Measurements from ENCODE around the gene PPP2R5A. TPM values are rescaled to one million over a fixed set of nuclear protein-coding genes. Genes with fewer than 3 reads are reported as not detected.

PPP2R5A gene
- total and polyA plus RNA-seq, 2 of the 13 experiments (the other 11 are each of a cell fraction or from before 2014, with no cell fraction given) = 22.0 to 31.4 TPM

GRCh38 chr1:212261361-212261929 is 23.8 kb upstream of the PPP2R5A start:
- ATAC-seq (peak; percentile 66), FAIRE-seq (no peak), DNase-seq (ENCODE audit: low spot score) (no peak)
- peak overlapping the region; percentile 1 for H3K27ac ChIP-seq (ENCODE audit: extremely low read length, insufficient read depth, low read length)
- no peaks in the 10 kb centered on the region for H3K9me3 ChIP-seq (ENCODE audit: low read length)
- H3K4me2 ChIP-seq (ENCODE audit: low read depth, low read length) = peak overlapping the region; percentile 43
- H3K27me3 ChIP-seq (ENCODE audit: control insufficient read depth in 1 of 2, insufficient read depth in 2 of 2, low read length in 2 of 2) = no peaks in the 10 kb centered on the region
- H2AFZ ChIP-seq (ENCODE audit: low read length) = no peak overlapping the region
- ChIA-PET POLR2A (interaction anchor here (1.0 to 2.4 kb wide), 5 partner anchors 19 to 36 kb away, joined by 4 to 12 read pairs (median 8); no protein-coding TSS in a partner anchor), CTCF (ENCODE audit: low intra/inter-chr PET ratio, low total read pairs) (no interaction called here)
- in situ Hi-C loops (cut with HindIII; ENCODE audit: extremely low pct_ligation_motif_present, low pct_unique_long_range_greater_than_20kb) (no loop called here), intact Hi-C loops (cut with micrococcal nuclease; ENCODE audit: unreplicated experiment) (no loop called here)
- WGBS (ENCODE audit: low lambda C conversion rate) = 10% methylated on average over 2 of the region's 2 CpGs
- no TSS peak for BruUV-seq (replicated peaks)
- H3K9ac ChIP-seq (ENCODE audit: insufficient read depth, low read depth, low read length) = peak overlapping the region; percentile 27; the same call in 1 of the 2 replicates
- no peak overlapping the region for H3K4me3 ChIP-seq (replicated peaks in 1 of 3; ENCODE audit: insufficient read depth in 1 of 3, low read depth in 2 of 3, low read length in 3 of 3)
- no peaks in the 10 kb centered on the region for H3K36me3 ChIP-seq (replicated peaks in 1 of 2; ENCODE audit: control insufficient read depth in 1 of 2, insufficient read depth in 2 of 2, low read length in 2 of 2)
- no peaks in the 10 kb centered on the region for H4K20me1 ChIP-seq (ENCODE audit: insufficient read depth, low read length)
- H3K4me1 ChIP-seq (ENCODE audit: insufficient read depth, low read length) = peaks cover 57% of the 10 kb centered on the region
- H3K79me2 ChIP-seq (ENCODE audit: insufficient read depth, low read length) = no peaks in the 10 kb centered on the region
- TF ChIP-seq ZBTB49 (CRISPR knock-in tag; IDR thresholded peaks at IDR 0.05; ENCODE audit: borderline replicate concordance) = no peak
- no peak for TF ChIP-seq ZC3H13 (CRISPR knock-in tag; IDR thresholded peaks at IDR 0.05)
- TF ChIP-seq ASH2L (IDR thresholded peaks at IDR 0.05; ENCODE audit: insufficient read length, low read depth, low read length) = peak; percentile 0
- TF ChIP-seq ZNF350 (CRISPR knock-in tag; IDR thresholded peaks at IDR 0.05; ENCODE audit: borderline replicate concordance, low read depth) = no peak
- 0 out of 2 replicates have a peak, but pooled peaks have one; percentile 26 for TF ChIP-seq ZNF142 (CRISPR knock-in tag; IDR thresholded peaks at IDR 0.05)
- TF ChIP-seq ZNF503 (CRISPR knock-in tag; IDR thresholded peaks at IDR 0.05) = no peak
- no peak for TF ChIP-seq ZNF770 (CRISPR knock-in tag; IDR thresholded peaks at IDR 0.05)
- no peak for TF ChIP-seq ZNF800 (CRISPR knock-in tag; IDR thresholded peaks at IDR 0.05)

All from HepG2 (cell line).